HG02870 (cell line): ENCODE data around the gene BOC.

Experiments used
- ATAC-seq: cut with Tn5 transposase; IDR thresholded peaks from one replicate; pipeline ENCODE4 v1.9.1; 2021; ENCODE audit warnings: mild to moderate bottlenecking, moderate library complexity; ENCODE audit not compliant: unreplicated experiment

The BOC gene

DNA sequence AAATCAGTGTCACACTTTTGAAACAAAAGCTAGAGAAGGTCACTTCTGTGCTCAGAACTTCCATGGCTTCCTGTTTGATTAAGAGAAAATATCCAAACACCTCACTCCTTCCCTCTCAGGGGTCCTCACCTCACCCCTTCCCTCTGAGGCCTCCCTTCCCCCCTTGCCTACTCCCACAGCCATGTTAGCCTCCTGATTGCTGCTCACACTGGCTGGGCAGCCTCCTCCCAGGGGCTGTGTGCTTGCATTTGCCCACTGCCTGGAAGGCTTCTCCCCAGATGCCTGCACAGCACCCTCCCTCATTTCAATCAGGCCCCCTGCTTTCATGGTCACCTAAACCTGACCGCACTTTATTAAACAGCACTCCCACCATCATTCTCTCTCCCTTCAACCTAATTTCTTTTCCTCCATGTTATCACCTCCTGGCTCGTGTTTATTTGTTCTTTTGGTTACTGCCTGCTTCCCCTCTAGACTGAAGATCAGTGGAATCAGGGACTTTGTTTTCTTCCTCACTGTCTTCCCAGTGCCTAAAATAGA is 10.4 kb downstream of the BOC start:
- no peak for ATAC-seq

DNA sequence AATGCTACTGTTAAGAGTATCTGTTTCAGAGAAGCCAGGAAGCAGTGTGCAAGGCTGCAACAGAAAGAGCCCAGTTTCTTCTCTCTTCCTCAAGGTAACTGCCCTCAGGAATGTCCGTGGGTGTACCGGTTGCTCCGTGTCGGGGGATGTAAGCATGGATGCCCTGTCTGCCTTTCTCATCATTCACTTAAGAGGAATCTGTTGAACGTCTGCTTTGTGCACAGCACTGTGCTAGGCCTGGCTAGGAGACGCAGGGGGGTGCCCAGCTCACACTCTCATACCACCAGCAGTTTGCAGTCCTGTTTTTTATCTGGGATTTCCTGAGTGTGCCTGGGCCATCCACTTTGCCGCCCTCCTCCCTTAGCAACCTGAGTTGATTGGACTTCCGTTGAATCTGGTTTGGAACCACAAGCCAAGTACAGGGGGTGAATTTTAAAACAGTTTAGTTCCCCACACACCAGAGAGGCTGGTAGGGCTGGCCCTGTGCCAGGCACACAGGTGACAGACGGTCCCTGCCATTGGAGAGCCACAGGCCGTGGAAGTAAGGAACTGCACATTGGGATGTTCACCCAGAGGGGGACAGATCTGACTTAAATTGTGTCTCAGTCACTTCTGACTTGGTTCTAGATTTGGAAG is 11.2 kb downstream of the BOC start:
- no peak for ATAC-seq

GRCh38 chr3:113223475-113224281 is 12.3 kb downstream of the BOC start:
- peak; percentile 95 for ATAC-seq

DNA sequence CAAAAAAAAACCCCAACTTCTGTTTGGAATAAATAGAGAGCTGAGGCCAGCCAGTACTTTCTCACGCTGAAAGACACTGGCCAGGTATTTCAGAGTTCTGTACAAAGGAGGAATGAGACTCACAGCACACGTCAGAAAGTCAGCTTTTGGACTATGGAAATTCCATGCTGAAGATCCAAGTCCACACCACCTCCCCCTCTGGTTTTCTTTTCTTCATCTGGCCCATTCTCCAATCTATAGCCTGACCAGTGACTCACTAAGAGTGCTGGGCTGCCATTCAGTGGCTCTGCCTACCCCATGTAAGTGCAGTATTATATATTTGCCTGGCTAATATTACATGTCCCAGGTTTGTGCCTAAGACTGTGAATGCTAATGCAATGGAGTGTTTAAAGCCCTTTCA is 13.9 kb downstream of the BOC start:
- no peak for ATAC-seq

GRCh38 chr3:113226491-113226890 is 15.1 kb downstream of the BOC start:
- ATAC-seq, result no peak

DNA sequence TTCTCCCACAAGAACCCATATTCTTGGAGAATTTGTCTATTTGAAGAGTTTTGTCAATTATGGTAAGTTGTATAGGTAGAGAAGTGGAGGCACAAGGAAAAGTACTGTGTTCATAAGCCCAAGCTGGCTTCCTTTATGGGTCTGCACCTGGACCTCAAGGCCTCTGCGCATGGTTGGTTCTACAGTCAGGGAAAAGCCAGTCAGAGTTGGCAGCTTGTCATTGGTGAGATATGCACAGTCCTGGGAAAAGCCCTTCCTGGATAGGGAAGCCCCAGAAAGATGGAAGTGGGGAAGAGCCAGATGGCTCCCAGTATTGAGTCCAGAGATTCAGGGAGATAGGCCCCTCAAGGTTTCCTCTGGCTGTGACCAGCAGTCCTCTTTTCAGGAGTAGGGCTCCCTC is 15.8 kb downstream of the BOC start:
- no peak for ATAC-seq

DNA sequence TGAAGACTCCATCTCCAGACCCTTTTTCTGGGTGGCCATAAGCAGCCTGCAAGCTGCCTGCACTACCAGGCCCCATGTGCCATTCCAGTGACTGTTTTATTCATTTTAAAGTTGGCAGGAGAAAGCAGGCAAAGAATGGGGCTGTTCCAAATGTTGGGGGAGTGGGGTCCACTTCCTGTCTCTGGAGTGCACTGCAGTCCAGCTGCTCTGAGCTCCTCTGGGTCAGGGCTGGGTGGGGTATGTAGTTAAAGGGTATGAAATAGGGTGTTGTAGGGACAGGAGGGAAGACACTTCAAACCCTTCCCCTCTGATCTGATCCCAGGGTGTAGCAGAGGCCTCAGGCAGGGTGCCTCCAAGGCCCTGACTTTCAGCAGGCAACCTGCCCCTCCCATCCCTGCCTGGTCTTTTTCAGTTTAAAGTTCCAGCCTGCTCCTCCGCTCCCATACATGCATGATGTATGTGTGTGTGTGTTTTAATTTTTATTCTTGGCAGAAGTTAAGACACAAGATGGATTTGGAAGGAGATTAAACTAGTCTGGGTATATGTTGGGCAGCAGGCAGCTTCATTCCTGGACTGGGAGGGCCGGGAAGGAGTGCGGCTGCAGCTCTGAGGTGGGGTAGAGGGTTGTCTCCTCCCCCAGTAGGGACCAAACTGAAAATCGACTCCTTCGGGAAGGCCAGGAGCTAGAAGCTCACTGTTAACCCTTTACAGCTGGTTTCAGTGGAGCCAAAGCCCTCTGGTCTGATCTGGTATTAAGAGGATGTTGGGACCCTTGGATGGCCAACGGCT is 17.3 kb downstream of the BOC start:
- ATAC-seq, result no peak

GRCh38 chr3:113231391-113231790 is 20.0 kb downstream of the BOC start:
- ATAC-seq, result no peak

DNA sequence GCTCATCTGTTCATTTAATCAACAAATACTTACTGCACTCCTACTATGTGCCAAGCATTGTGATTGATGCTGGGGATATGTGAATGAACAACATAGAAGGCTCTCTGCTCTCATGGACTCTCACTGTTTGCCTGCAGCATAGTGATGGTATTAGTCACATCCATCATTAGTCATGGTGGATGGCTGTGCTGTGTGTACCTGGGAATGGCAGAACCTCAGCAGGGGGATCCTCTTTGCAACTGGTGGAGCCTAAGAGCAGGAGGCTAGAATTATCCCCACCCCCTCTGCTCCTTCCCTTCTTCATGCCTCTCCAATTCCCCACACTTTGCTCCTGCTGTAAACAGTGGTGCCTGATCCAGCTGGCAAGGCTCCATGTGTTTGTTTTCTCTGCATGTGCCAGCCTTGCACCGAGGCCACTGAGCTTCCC is 20.5 kb downstream of the BOC start:
- ATAC-seq, result no peak

DNA sequence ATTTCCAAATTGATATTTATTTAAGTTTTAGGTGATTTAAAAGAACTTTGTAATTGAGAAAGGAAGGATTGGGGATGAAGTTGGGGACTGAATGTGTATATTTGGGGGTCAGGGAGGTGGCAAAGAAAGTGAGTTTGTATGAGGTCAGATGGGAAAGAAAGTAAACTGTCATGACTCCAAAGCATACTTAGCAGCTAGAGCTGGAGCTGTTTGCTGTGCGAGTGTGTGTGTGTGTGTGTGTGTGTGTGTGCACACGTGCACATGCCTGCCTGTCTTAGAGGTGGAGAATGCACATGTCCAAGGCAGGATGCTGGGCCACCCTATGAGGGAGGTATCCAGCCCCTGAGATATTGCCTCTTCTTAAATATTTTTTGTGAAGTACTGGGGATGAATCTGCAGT is 21.0 kb downstream of the BOC start:
- ATAC-seq, result no peak

DNA sequence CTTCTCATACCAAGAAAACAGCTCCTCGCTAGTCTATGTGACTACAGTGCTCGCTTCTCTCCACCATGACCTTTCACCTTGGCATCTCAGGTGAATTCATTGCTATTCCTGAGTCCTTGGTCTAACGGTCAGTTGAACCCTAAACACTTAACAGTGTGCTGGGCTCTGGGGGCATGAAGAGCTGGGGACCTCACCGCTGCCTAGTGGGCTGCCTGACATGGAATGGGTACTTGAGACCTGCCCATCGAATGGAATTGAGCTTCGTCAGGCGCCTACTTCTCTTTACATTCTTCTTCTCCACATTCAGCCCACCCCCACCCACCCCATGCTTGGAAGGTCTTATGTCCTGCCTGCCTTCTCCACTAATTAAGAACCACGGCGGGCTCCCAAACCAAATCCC is 22.1 kb downstream of the BOC start:
- no peak for ATAC-seq

DNA sequence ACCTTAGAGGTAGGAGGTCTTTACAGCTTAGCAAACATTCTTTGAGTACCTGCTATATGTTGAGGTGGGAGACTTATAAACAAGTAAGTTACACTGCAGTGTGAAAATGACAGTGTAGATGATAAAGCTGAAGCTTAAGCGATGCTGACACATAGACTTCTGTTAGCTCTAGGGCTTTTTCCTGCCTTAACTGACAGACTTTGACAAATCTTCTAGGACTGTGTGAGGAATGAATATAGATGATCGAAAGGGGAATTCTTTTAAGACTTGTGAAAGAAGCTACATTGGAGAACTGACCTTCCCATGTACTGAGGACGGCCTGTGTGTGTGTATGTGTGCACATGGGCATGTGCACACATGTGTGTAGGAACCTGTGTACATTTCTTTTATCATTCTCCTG is 22.7 kb downstream of the BOC start:
- no peak for ATAC-seq

GRCh38 chr3:113234688-113235260 is 23.4 kb downstream of the BOC start:
- ATAC-seq, result no peak

GRCh38 chr3:113238503-113238902 is 27.1 kb downstream of the BOC start:
- no peak for ATAC-seq

GRCh38 chr3:113240841-113241240 is 29.5 kb downstream of the BOC start:
- no peak for ATAC-seq

GRCh38 chr3:113241292-113242095 is 30.1 kb downstream of the BOC start:
- ATAC-seq, result no peak

DNA sequence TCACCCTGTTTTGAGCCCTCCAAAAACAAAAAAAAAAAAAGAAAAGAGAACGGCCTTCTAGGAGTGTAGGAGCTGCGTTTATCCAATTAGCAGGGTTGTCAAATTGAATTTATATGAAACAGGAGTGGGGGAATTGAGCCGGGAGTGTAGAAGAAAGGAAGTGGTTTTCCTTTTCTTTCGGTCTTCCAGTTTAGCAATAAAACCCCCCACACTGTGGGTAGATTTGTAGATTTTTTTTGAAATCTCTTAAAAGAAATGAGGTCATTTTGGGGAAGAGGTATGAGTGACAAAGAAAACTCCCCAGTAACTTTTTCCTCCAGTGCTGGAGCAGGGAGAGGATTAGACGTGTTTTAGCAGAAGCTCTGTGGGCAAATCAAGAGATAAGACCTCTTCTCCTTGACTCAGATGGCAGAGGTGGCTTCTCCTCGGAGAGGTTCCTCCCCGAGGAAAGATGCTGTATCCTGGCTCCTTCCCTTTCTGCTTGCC is 30.8 kb downstream of the BOC start:
- no peak for ATAC-seq

- no peak for ATAC-seq
These were observed 31.7 kb downstream of the BOC start for GRCh38 chr3:113243071-113243470.

DNA sequence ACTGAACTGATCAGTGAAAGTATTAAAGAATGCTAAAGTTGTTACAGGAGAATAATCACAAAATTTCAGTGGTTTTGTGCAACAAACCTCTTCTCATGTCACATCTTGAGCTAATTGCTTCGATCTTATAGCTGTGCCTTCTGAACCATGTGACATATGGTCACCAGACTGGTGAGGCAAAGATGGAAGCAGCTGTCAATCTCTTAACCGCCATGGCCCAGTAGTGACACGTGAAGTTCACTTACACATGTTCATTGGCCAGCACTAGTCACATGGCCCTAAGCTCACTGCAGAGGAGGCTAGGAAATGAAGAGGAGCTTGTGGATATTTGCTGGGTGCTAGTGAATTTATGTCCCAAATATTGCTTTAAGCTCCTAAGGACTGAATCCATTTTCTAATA is 32.5 kb downstream of the BOC start:
- no peak for ATAC-seq

- no peak for ATAC-seq
These were observed 34.4 kb downstream of the BOC start for GRCh38 chr3:113245761-113246161.
